HG03378 (cell line): ENCODE measurements around the gene DAZL.

Experiments used
- ATAC-seq: cut with Tn5 transposase; IDR thresholded peaks from one replicate; pipeline ENCODE4 v1.9.1; 2021; ENCODE audit warnings: mild to moderate bottlenecking, moderate library complexity; ENCODE audit not compliant: unreplicated experiment

DAZL gene

DNA sequence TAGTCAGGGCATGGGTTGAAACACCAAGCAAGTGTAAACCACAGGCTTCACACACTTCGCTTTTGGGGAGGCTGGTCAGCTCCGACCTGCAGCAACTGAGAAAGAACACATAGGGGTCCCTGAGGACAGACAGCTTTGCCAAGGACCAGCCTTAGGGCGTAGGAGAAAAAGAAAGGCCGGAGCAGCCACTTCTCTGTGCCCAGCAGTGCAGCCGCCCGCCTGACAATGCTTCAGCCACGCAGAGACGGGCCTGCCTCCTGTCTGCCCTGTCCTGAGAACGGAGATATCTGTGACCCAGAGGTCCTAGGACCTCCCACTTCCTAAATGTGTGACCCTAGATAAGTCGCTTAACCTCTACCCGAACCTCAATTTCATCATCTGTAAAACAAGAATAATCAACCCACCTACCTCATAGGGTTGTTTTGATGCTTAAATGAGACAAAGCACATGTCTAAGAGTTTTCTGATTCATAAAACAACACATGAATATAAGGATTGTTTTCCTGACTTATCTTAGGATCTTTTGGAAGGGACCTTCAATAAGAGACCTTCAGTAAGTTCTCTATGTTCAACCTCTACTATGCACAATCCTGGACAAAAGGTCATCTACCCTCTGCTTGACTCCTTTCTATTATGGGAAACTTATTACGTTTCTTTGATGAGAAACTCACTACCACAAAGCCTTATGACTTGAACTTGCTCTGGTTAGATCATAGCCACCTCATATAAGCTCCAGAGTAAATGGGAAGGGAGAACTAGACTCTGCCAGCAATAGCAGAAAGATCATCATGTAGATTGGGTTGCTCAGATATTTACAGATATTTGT lies 58.8 kb downstream of the DAZL start:
- ATAC-seq: no peak

DNA sequence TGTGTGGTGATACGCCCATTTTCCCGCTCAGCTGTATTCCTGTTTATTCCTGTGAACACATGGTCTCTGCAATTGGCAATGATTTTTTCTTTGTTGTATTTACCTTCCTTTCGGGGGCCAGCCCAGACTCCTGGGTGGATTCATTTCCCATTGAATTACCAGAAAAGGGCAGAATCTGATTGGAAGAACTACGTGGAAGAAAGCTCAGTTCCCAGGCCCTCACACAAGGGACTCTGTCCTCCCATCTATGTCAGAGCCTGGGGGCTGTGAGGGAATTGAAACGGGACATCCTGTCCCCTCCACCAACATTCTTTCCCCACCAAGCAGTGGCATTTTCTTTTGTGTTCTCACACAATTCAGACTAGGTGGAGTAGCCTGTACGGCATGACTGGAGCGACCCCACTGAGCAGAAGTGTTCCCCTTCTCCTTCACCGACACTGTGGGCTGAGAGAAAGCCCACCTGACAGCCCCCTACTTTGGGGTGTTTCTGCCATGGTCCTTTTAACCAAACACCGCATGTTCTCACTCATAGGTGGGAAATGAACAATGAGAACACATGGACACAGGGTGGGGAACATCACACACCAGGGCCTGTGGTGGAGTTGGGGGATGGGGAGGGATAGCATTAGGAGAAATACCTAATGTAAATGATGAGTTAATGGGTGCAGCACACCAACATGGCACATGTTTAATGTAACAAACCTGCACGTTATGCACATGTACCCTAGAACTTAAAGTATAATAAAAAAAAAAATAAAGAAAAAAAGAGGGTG lies 59.6 kb downstream of the DAZL start:
- no peak for ATAC-seq

DNA sequence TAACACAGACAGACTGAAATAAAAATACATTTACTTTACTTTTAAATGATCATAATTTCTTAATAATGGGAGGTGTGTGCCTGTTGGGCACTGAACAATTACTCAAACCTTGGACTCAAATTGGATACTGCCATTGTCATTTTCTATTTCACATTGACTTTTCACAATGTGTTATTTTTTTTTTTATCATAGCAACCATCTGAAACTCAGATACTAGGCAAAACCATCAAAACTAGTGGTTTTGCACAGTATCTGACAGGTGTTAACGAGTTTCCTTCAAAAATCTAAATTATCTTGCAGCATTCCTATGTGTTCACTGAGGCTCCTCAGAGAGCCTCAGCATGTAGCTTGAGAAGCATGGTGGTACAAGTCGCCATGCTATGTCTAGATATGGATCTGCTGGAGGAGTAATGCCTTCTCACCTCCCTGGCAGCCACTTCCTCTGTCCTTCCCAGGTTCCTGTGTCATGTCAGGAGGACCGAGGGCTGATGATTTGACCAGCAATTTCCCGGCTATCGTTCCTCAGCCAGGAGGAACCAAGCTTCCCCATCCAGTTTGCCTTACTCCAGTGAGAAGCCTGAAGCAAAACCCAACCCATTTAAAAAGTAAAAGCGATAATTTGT lies 61.9 kb downstream of the DAZL start:
- ATAC-seq: no peak

DNA sequence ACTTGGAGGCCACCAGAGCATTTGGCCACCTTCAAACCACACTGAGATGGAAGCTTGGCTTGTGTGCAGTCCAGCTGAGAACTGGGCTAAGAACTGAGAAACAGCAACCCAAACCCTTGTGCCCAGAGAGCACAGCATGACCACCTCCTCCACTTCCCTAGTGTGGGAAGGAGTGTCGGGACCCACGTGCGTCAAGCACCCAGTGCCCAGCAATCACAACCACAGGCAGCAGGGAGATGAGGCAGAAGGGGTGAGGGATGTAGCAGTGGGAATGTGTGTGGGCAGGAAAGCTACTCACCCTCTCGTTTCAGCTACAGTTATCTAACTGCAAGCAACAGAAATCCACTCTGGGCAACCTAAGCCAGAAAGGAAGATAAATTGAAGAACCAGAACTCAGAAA lies 66.7 kb downstream of the DAZL start:
- ATAC-seq: no peak

DNA sequence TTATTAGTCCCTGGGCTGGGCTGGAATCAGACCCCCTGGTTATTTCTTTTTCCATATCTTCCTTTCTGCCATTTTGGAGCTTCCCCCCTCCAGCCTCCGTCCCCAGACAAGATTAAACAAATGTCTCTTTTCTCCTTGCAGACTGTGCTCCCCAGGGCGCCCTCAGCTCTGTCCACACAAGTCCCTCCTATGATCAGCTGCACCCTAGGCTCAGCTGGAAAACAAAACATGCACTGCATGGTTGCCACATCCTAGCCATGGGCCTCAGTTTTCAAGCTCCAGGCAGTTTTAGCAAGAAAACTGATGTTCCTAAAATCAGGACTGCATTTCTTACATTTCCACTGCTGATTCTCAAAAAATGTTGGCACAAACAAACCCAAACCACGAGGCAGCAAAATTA lies 68.2 kb downstream of the DAZL start:
- no peak for ATAC-seq
